ENCODE measurements around the gene LPAR1. TPM values are rescaled to one million over a fixed set of nuclear protein-coding genes. Genes with fewer than 3 reads are reported as not detected.

Gene LPAR1
- polyA plus RNA-seq, 3 donors, result 15.1 to 18.1 (median 17.5) TPM

GRCh38 chr9:110900456-110900855 lies 137.8 kb downstream of the LPAR1 start:
- no peaks in the 10 kb centered on the region for H3K27me3 Mint-ChIP-seq (ENCODE audit: low read depth in 3 of 3)
- intact Hi-C loops (cut with micrococcal nuclease), result no loop called here
- peaks cover 14 to 33% (median 26%) of the 10 kb centered on the region in 7 donors for H3K9me3 Mint-ChIP-seq
- Histone ChIP-seq H3K27me3 (ENCODE audit: control insufficient read depth in 2 of 2, insufficient read depth in 2 of 2, low read length in 2 of 2) (no peaks in the 10 kb centered on the region), H3K9me3 (replicated peaks in 1 of 2; ENCODE audit: control insufficient read depth in 1 of 2, insufficient read depth in 1 of 2, low read length in 2 of 2) (peaks cover 17 to 27% of the 10 kb centered on the region in 2 donors), H3K79me2 (ENCODE audit: insufficient read depth, low read length) (no peaks in the 10 kb centered on the region), H3K27ac (ENCODE audit: low read depth in 1 of 2, low read length in 2 of 2) (no peak overlapping the region), H3K9ac (ENCODE audit: insufficient read depth, low read length, poor library complexity, severe bottlenecking) (no peak overlapping the region), H2AFZ (ENCODE audit: insufficient read depth, low read depth, low read length, poor library complexity, severe bottlenecking) (no peak overlapping the region), H3K4me3 (replicated peaks in 1 of 3; ENCODE audit: low read depth in 2 of 3, low read length in 3 of 3) (no peak overlapping the region), H3K36me3 (replicated peaks in 1 of 2; ENCODE audit: control insufficient read depth in 1 of 2, insufficient read depth in 2 of 2, low read length in 2 of 2) (peaks cover 0 to 12% of the 10 kb centered on the region in 2 donors), H3K4me1 (ENCODE audit: control insufficient read depth in 1 of 2, insufficient read depth in 2 of 2, low read length in 2 of 2) (no peaks in the 10 kb centered on the region), H3K4me2 (replicated peaks; ENCODE audit: extremely low read depth, low read length, poor library complexity, severe bottlenecking) (no peak overlapping the region), H4K20me1 (ENCODE audit: insufficient read depth, low read length) (peaks cover 54% of the 10 kb centered on the region)
- H3K4me3 Mint-ChIP-seq, result no peak overlapping the region
- no peak overlapping the region for H3K27ac Mint-ChIP-seq
- peaks cover 24 to 49% of the 10 kb centered on the region in 2 donors for H3K36me3 Mint-ChIP-seq
- no peak for DNase-seq
- 100% methylated on average over 1 of the region's 1 CpG for WGBS (ENCODE audit: insufficient coverage)
- peaks cover 3% of the 10 kb centered on the region for H3K4me1 Mint-ChIP-seq
- no peak for TF ChIP-seq CTCF (IDR thresholded peaks at IDR 0.05)

GRCh38 chr9:110898866-110899265 lies 139.4 kb downstream of the LPAR1 start:
- Histone ChIP-seq H3K9me3 (replicated peaks in 1 of 2; ENCODE audit: control insufficient read depth in 1 of 2, insufficient read depth in 1 of 2, low read length in 2 of 2) (peaks cover 17 to 24% of the 10 kb centered on the region in 2 donors), H3K4me1 (ENCODE audit: control insufficient read depth in 1 of 2, insufficient read depth in 2 of 2, low read length in 2 of 2) (no peaks in the 10 kb centered on the region), H4K20me1 (ENCODE audit: insufficient read depth, low read length) (peaks cover 59% of the 10 kb centered on the region), H3K27me3 (ENCODE audit: control insufficient read depth in 2 of 2, insufficient read depth in 2 of 2, low read length in 2 of 2) (no peaks in the 10 kb centered on the region), H3K9ac (ENCODE audit: insufficient read depth, low read length, poor library complexity, severe bottlenecking) (no peak overlapping the region), H2AFZ (ENCODE audit: insufficient read depth, low read depth, low read length, poor library complexity, severe bottlenecking) (no peak overlapping the region), H3K4me2 (replicated peaks; ENCODE audit: extremely low read depth, low read length, poor library complexity, severe bottlenecking) (no peak overlapping the region), H3K36me3 (replicated peaks in 1 of 2; ENCODE audit: control insufficient read depth in 1 of 2, insufficient read depth in 2 of 2, low read length in 2 of 2) (peaks cover 0 to 12% of the 10 kb centered on the region in 2 donors), H3K27ac (ENCODE audit: low read depth in 1 of 2, low read length in 2 of 2) (no peak overlapping the region), H3K4me3 (replicated peaks in 1 of 3; ENCODE audit: low read depth in 2 of 3, low read length in 3 of 3) (no peak overlapping the region), H3K79me2 (ENCODE audit: insufficient read depth, low read length) (no peaks in the 10 kb centered on the region)
- peaks cover 11 to 33% (median 26%) of the 10 kb centered on the region in 7 donors for H3K9me3 Mint-ChIP-seq
- no peak for TF ChIP-seq CTCF (IDR thresholded peaks at IDR 0.05)
- no peak overlapping the region for H3K27ac Mint-ChIP-seq
- H3K4me3 Mint-ChIP-seq, result no peak overlapping the region
- no peak for DNase-seq
- peaks cover 0 to 2% (median 0%) of the 10 kb centered on the region in 3 donors for H3K27me3 Mint-ChIP-seq (ENCODE audit: low read depth in 3 of 3)
- H3K36me3 Mint-ChIP-seq, result peaks cover 24 to 45% of the 10 kb centered on the region in 2 donors
- intact Hi-C loops (cut with micrococcal nuclease), result no loop called here
- peaks cover 3% of the 10 kb centered on the region for H3K4me1 Mint-ChIP-seq
- WGBS (ENCODE audit: insufficient coverage), result no CpG with 5 or more reads among the region's 2 CpGs
